Activated T-helper 9 cell treated with anti-CD3 and anti-CD28 coated beads, Interleukin-2, amount 50 U/mL, for 16 hours (primary cell): Measurements from ENCODE around the gene PNMA6E.

Experiments used
- DNase-seq: peaks from one replicate; pipeline ENCODE4 v3.0.0-alpha.2; 2020; ENCODE audit warnings: low read depth

Gene PNMA6E

GRCh38 chrX:153384390-153384789, 16.8 kb downstream of the PNMA6E start:
- no peak for DNase-seq

GRCh38 chrX:153382563-153383482, 18.3 kb downstream of the PNMA6E start:
- DNase-seq, result no peak

DNA sequence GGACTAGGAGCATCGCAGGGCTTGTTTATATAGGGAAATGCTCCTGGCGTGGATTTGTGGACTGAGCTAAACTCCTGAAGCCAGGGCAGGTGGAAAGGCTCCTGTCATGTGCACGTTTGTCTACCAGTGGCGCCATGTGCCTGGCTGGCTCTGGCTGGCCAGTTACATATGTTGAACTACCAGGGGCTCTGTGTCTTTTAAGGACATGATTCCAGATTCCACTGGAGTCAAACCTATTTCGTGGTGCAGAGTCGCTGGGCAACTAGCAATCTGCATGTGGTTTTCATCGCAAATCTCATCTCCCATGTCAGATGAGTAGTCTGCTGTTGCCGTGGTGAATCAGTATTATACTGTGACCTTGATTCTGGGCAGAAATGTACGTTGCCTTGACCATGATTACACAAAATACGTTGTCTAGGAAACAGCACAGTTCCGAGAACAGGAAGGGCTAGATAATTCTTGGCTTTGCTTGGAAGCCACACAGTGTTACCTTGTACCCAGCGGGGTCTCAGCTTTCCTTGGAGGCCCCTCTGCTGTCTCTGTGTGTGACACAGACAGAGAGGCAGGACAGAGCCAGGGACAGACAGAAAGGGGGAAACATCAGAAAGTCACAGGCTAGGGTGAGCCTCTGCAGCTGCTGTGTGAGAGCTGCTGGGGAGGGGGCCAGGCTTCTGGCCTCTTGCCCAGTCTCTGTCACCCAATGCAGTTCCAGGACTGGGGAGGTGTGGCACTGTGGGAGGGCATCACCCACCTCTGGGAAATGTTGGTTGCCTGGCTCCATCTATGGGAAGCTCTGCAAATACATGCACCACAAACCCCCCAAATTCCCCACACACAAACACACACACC, 19.2 kb downstream of the PNMA6E start:
- DNase-seq, result no peak

GRCh38 chrX:153380691-153381090, 20.5 kb downstream of the PNMA6E start:
- DNase-seq, result no peak

DNA sequence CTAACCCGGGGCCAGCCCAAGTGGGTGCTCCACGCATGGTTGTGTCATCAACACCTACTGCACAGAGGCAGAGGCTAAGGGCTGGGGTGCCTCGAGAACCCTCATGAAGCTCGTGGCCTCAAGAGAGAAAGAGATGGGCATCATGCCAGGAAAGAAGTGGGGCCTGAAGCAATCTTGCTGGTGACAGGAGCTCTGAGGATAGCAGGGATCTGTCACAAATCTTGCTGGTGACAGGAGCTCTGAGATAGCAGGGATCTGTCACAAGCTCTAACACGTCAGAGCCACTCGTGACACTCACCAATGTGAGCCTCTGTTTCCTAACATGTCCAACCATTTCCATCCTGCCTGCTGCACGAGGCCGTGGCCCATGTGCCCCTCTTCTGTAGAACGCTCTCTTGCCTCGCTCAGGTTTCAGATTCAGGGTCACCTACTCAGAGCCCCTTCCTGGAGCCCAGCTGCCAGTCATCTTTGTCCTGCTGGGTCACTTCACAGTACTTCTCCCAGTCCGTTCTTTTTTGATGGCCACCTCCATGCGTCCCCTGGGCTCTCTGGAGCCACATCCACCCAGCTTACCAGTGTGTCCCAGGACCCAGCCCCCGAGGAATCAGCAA, 21.1 kb downstream of the PNMA6E start:
- DNase-seq, result no peak

DNA sequence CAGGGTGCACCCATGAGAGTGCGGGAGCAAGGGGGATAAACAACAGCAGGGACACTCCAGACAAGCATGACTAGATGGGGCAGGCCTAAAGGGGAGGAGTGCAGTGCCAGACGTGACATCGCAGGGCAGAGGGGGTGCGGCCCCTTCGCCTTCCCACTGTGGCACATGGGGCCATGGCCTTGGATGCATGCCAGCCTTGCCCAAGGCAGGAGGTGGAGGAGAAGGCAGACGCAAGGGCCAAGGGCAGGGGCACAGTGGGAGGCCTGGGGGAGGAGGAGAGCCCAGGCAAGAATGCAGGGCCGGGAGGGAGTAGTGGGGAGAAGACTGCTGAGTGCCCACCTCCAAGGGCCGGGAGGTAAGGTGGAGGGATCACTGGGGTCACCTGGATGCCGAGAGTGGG, 21.6 kb downstream of the PNMA6E start:
- DNase-seq, result no peak

DNA sequence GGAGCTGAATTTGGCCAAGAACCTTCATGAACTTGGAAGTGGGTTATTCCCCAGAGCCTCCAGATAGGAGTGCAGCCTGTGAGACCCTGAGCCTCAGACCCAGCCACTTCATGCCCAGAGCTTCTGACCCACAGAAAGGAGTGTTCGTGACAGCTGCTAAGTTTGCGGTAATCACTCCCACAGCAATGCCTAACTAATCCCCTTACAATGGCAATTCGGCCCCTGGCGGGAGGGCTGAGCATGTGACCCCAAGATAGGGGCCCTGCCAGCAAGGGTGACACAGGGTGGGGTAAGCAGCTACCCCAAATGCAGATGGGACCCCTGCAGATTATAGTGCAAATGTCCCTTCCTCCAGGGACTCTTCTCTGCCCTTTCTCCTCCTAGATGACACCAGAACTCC, 22.5 kb downstream of the PNMA6E start:
- no peak for DNase-seq

DNA sequence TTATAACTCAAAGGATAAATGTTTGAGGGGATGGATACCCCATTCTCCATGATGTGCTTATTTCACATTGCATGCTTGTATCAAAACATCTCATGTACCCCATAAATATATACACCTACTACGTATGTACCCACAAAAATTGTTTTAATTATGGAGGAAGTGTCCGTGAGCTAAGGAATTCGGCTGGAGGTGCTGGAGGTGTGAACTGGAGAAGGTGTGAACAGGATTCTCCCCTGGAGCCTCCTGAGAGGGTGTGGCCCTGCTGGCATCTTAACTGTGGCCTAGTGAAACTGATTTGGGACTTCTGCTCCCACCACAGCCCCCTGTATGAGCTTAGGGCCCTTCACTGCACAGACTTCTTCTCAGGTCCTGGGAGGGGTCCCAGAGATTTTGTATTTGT, 23.4 kb downstream of the PNMA6E start:
- no peak for DNase-seq

- no peak for DNase-seq
Observed at GRCh38 chrX:153375571-153375970, 25.6 kb downstream of the PNMA6E start.

- DNase-seq, result no peak
Observed at GRCh38 chrX:153374426-153374825, 26.7 kb downstream of the PNMA6E start.

DNA sequence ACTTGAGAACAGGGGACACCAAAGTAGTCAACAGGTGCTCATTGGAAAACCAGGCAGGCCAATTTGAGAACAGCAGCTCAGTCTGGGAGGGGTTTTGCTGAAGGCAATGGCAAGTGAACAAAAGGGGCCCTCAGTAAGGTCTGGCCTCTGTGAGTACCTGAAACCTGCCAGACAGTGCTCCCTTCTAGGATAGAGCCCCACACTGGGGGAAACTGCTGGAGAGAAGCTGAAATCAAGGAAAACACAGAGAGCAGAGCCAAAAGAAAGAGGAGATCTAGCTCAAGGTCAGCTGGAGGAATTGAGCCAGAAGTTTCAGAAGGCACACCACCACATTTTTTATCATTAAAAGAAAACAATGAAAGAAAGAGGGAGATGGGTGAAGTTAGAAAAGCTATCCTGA, 28.2 kb downstream of the PNMA6E start:
- no peak for DNase-seq

DNA sequence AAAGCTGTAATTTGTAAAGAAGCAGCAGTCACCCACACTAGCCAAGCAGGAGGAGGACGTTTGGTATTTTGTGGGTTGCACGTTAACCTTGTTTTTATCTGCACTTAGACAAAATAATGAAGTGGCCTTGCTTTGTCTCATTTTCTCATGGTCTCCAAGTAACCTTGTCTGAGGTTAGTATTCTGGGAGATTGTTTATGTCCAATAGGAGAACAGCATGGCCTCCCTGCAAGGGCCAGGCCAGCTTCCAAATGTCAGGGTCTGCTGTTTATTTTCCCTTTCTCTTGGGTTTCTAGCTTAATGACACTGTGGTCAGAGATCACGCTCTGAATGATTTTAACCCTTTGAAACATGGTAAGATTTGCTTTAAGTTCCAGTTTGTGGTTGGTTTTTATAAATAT, 29.9 kb downstream of the PNMA6E start:
- no peak for DNase-seq

DNA sequence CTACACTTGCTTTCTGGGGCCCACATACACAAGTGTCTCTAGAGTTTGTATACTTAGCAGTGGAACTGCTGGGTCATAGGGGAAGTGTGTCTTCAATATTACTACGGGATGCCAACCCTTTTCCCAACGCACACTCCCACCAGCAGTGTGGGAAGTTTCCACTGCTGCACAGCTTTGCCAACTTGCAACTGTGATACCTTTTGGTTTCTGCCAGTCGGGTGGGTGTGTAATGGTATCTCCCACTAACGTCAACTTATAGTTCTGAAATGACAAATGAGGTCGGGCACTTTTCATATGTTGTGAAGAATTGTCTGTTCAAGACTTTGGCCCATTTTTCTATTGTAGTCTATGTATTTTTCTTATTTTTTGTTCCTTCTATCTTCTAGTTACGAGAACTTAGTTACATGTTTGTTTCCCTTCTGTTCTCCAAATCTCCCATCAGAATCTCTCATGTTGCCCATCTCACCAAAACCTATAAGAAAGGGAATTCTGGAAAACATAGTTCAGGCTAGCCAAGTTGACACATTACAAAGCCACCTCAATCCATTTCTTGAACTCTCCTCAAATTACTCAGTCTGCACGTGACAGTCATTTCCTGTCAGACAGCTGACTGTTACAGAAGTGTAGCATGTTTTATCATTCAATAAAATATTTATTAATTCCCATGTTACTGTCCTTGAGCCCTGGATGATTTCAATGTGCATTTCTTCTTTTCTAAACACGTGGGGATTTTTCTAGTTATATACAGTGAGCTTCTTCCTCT, 30.7 kb downstream of the PNMA6E start:
- no peak for DNase-seq

DNA sequence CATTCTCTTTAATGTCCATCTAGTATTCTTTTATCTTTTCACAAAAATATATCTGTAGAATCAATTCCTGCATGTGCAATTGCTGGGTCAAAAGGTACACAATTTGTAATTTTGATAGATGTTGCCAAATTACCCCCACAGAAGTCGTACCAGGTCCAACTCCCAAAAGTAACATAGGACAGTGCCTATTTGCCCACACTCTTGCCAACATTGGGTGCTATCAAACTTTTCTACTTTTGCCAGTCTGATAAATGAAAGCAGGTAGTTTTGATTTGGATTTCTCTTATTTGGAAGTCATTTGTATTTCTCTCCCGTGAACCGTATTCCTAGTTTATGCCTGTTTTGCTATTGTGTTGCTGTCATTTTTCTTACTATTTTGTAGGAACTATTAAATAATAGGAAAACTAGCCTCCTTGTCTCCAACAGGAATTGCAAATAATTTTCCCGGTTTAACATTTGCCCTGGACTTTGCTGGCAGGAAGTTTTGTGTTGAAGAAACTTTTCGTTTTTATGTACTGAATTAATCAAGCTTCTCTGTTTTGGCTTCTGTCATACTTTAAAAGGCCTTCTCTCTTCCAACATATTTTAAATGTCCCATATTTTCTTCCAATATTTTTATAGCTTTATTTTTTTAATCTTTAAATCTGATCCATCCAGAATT, 34.1 kb downstream of the PNMA6E start:
- DNase-seq, result no peak

- DNase-seq, result no peak
Observed at GRCh38 chrX:153366119-153366518, 35.0 kb downstream of the PNMA6E start.

GRCh38 chrX:153365670-153366069, 35.5 kb downstream of the PNMA6E start:
- no peak for DNase-seq

GRCh38 chrX:153361781-153362397, 39.3 kb downstream of the PNMA6E start:
- no peak for DNase-seq

GRCh38 chrX:153357877-153358276, 43.3 kb downstream of the PNMA6E start:
- no peak for DNase-seq

DNA sequence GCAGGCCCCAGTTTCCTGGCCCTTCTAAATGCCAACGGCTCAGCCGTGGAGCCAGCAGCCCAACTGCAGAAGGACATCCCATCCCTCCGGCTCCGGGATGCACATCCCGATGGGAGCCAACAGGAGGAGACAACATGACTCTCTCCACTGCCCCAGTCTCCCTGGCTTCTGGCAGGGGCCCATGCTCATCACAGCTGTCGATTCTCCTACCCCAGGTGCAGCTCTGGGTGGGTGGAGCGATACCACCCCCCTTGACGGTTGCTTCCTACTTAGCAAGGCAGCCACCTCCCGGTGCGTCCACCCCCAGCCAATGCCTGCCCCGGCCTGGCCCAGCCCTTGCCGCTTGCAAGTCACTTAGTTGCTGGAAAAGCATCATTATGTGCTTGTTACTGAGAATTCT, 47.7 kb downstream of the PNMA6E start:
- no peak for DNase-seq

GRCh38 chrX:153352858-153353257, 48.3 kb downstream of the PNMA6E start:
- no peak for DNase-seq

GRCh38 chrX:153351981-153352380, 49.2 kb downstream of the PNMA6E start:
- DNase-seq, result no peak
